ENCODE measurements around the gene STK40. TPM values are rescaled to one million over a fixed set of nuclear protein-coding genes. Genes with fewer than 3 reads are reported as not detected.

STK40 gene
- total RNA-seq, 1 experiment from 2014 or later = 14.4 TPM

GRCh38 chr1:36326499-36326898, 59.2 kb downstream of the STK40 start:
- no TSS peak for BruUV-seq (replicated peaks)
- no peak for ATAC-seq
- Histone ChIP-seq H3K9ac (ENCODE audit: low read length) (no peak overlapping the region), H4K20me1 (ENCODE audit: low read length) (no peaks in the 10 kb centered on the region), H3F3A (ENCODE audit: low read length, unreplicated experiment) (no peaks in the 10 kb centered on the region), H3K9me2 (replicated peaks; ENCODE audit: low read length) (no peaks in the 10 kb centered on the region), H3K36me3 (ENCODE audit: low read depth, low read length) (no peaks in the 10 kb centered on the region), H3K4me3 (ENCODE audit: low read length) (no peak overlapping the region), H3K79me2 (ENCODE audit: low read length) (no peaks in the 10 kb centered on the region), H3K27ac (ENCODE audit: low read length) (no peak overlapping the region), H3K4me2 (ENCODE audit: low read length) (no peak overlapping the region), H3K27me3 (ENCODE audit: low read length) (no peaks in the 10 kb centered on the region), H3K9me3 (ENCODE audit: low read length) (no peaks in the 10 kb centered on the region), H3K4me1 (ENCODE audit: insufficient read depth, low read length) (peaks cover 22% of the 10 kb centered on the region), H2AFZ (ENCODE audit: low read length) (no peak overlapping the region)
- TF ChIP-seq CTCF (conservative IDR thresholded peaks at IDR 0.05; ENCODE audit: low read depth, low read length) (no peak), EZH2phosphoT487 (IDR thresholded peaks at IDR 0.05; ENCODE audit: borderline replicate concordance, low read length) (no peak), EZH2 (IDR thresholded peaks at IDR 0.05; ENCODE audit: low read length, unreplicated experiment) (no peak)
- ChIA-PET CTCF (no interaction called here), POLR2A (ENCODE audit: unreplicated experiment) (no interaction called here)
- intact Hi-C loops (cut with micrococcal nuclease) = no loop called here
- DNase-seq = peak; percentile 54

GRCh38 chr1:36324353-36324703, 61.4 kb downstream of the STK40 start:
- H3F3A ChIP-seq (ENCODE audit: low read length, unreplicated experiment) = no peaks in the 10 kb centered on the region
- no peaks in the 10 kb centered on the region for H3K79me2 ChIP-seq (ENCODE audit: low read length)
- H3K27ac ChIP-seq (ENCODE audit: low read length) = no peak overlapping the region
- TF ChIP-seq EZH2 (IDR thresholded peaks at IDR 0.05; ENCODE audit: low read length, unreplicated experiment) (no peak), CTCF (conservative IDR thresholded peaks at IDR 0.05; ENCODE audit: low read depth, low read length) (no peak), EZH2phosphoT487 (IDR thresholded peaks at IDR 0.05; ENCODE audit: borderline replicate concordance, low read length) (no peak)
- no peak overlapping the region for H3K4me3 ChIP-seq (ENCODE audit: low read length)
- no TSS peak for BruUV-seq (replicated peaks)
- no peaks in the 10 kb centered on the region for H3K36me3 ChIP-seq (ENCODE audit: low read depth, low read length)
- ATAC-seq (no peak), DNase-seq (no peak)
- no peak overlapping the region for H3K4me2 ChIP-seq (ENCODE audit: low read length)
- ChIA-PET CTCF (no interaction called here), POLR2A (ENCODE audit: unreplicated experiment) (interaction anchor here (0.7 kb wide), 1 partner anchor 63 kb away, joined by 3 read pairs; no protein-coding TSS in a partner anchor)
- intact Hi-C loops (cut with micrococcal nuclease) = no loop called here
- H3K9me2 ChIP-seq (replicated peaks; ENCODE audit: low read length) = no peaks in the 10 kb centered on the region
- H3K4me1 ChIP-seq (ENCODE audit: insufficient read depth, low read length) = peaks cover 22% of the 10 kb centered on the region
- no peaks in the 10 kb centered on the region for H3K9me3 ChIP-seq (ENCODE audit: low read length)
- H3K27me3 ChIP-seq (ENCODE audit: low read length) = no peaks in the 10 kb centered on the region
- no peak overlapping the region for H3K9ac ChIP-seq (ENCODE audit: low read length)
- no peak overlapping the region for H2AFZ ChIP-seq (ENCODE audit: low read length)
- H4K20me1 ChIP-seq (ENCODE audit: low read length) = no peaks in the 10 kb centered on the region

- H3K4me3 ChIP-seq (ENCODE audit: low read length) = peak within 1 kb of the TSS; percentile 79
- no peaks in the 10 kb centered on the region for H4K20me1 ChIP-seq (ENCODE audit: low read length)
- no peaks in the 10 kb centered on the region for H3K79me2 ChIP-seq (ENCODE audit: low read length)
- H3K9me2 ChIP-seq (replicated peaks; ENCODE audit: low read length) = no peaks in the 10 kb centered on the region
- POLR2A ChIA-PET (ENCODE audit: unreplicated experiment) = interaction anchor here (0.7 kb wide), 1 partner anchor 63 kb away, joined by 3 read pairs; no protein-coding TSS in a partner anchor
- no peaks in the 10 kb centered on the region for H3K36me3 ChIP-seq (ENCODE audit: low read depth, low read length)
- ATAC-seq (peak; percentile 75), DNase-seq (peak; percentile 54)
- no peak within 1 kb of the TSS for H3K27ac ChIP-seq (ENCODE audit: low read length)
- H3K4me2 ChIP-seq (ENCODE audit: low read length) = peak within 1 kb of the TSS; percentile 95
- no peaks in the 10 kb centered on the region for H3F3A ChIP-seq (ENCODE audit: low read length, unreplicated experiment)
- intact Hi-C loops (cut with micrococcal nuclease) = no loop called here
- CTCF ChIA-PET = no interaction called here
- H3K9ac ChIP-seq (ENCODE audit: low read length) = peak within 1 kb of the TSS; percentile 46; the same call in 1 of the 2 replicates
- peaks cover 22% of the 10 kb centered on the region for H3K4me1 ChIP-seq (ENCODE audit: insufficient read depth, low read length)
- BruUV-seq (replicated peaks) = no TSS peak
- TF ChIP-seq EZH2phosphoT487 (IDR thresholded peaks at IDR 0.05; ENCODE audit: borderline replicate concordance, low read length) = no peak
- no peak for TF ChIP-seq EZH2 (IDR thresholded peaks at IDR 0.05; ENCODE audit: low read length, unreplicated experiment)
- no peak for TF ChIP-seq CTCF (conservative IDR thresholded peaks at IDR 0.05; ENCODE audit: low read depth, low read length)
- no peaks in the 10 kb centered on the region for H3K27me3 ChIP-seq (ENCODE audit: low read length)
- no peaks in the 10 kb centered on the region for H3K9me3 ChIP-seq (ENCODE audit: low read length)
- H2AFZ ChIP-seq (ENCODE audit: low read length) = peak within 1 kb of the TSS; percentile 67
These were observed 61.9 kb downstream of the STK40 start, which contains the start of gene EVA1B for GRCh38 chr1:36323636-36324352. Gene EVA1B, minus strand, starts transcription at chr1:36323645. Its CDS starts 608 bp downstream, at chr1:36323037.

All from PC-3 (cell line).